Measurements from ENCODE around the gene C1orf159.

GRCh38 chr1:1130206-1131120, 14.6 kb upstream of the C1orf159 start:
- TF ChIP-seq CTCF (IDR thresholded peaks at IDR 0.05) = no peak
- no peak for TF ChIP-seq POLR2A (IDR thresholded peaks at IDR 0.05)
- no peak for TF ChIP-seq POLR2AphosphoS5 (IDR thresholded peaks at IDR 0.05; ENCODE audit: insufficient read depth in 1 of 2, low read depth in 1 of 2)
